Liver (tissue), 9 donors: ENCODE results near the gene MAP3K20. TPM values are rescaled to one million over a fixed set of nuclear protein-coding genes. Genes with fewer than 3 reads are reported as not detected.
A peak's percentile ranks its signal among the peaks of the same experiment; 100 is the strongest.

Experiments used
- DNase-seq: peaks from one replicate; pipeline ENCODE4 v3.0.0-alpha.2; 2017; ENCODE audit warnings: low spot score
- H3K27ac ChIP-seq, 2 donors: one replicate each; pipeline ENCODE4 v1.7.0; 2013; ENCODE audit warnings: inconsistent platforms in 2 of 2, low read length in 2 of 2, control low read depth in 1 of 2, low read depth in 1 of 2, mild to moderate bottlenecking in 1 of 2
- H3K27me3 ChIP-seq, 4 donors: one replicate each; pipeline versions ENCODE4 v1.6.1 to v1.7.0; 2013; ENCODE audit warnings: low read length in 3 of 4, inconsistent platforms in 1 of 4, mild to moderate bottlenecking in 1 of 4, moderate library complexity in 1 of 4; ENCODE audit not compliant: control insufficient read depth in 4 of 4, insufficient read depth in 4 of 4
- H3K36me3 ChIP-seq, 4 donors: one replicate each; pipeline versions ENCODE4 v1.6.1 to v1.7.0; 2013; ENCODE audit warnings: low read length in 3 of 4, mild to moderate bottlenecking in 3 of 4, low read depth in 1 of 4, moderate library complexity in 1 of 4; ENCODE audit not compliant: control insufficient read depth in 4 of 4, insufficient read depth in 3 of 4
- H3K4me1 ChIP-seq, 4 donors: one replicate each; pipeline versions ENCODE4 v1.6.1 to v1.7.0; 2013; ENCODE audit warnings: low read length in 3 of 4, mild to moderate bottlenecking in 3 of 4, moderate library complexity in 1 of 4; ENCODE audit not compliant: control insufficient read depth in 4 of 4, insufficient read depth in 4 of 4
- H3K4me3 ChIP-seq, 3 donors: one replicate each; pipeline versions ENCODE4 v1.6.1 to v1.7.0; 2013; ENCODE audit warnings: low read length in 3 of 3, control low read depth in 1 of 3, low read depth in 1 of 3, mild to moderate bottlenecking in 1 of 3
- H3K9ac ChIP-seq, 2 donors: one replicate each; pipeline ENCODE4 v1.7.0; 2013; ENCODE audit warnings: low read length in 2 of 2, mild to moderate bottlenecking in 2 of 2, moderate library complexity in 2 of 2, control low read depth in 1 of 2, low read depth in 1 of 2
- H3K9me3 ChIP-seq, 4 donors: one replicate each; pipeline versions ENCODE4 v1.6.1 to v1.7.0; 2013; ENCODE audit warnings: low read length in 3 of 4; ENCODE audit not compliant: control insufficient read depth in 4 of 4
- ATF3 ChIP-seq: IDR thresholded peaks from 2 replicates; pipeline ENCODE4 v1.6.1; 2016; ENCODE audit warnings: antibody characterized with exemption
- CTCF ChIP-seq: fragments of 150-350 bp; IDR thresholded peaks from 2 replicates; pipeline ENCODE4 v1.5.1; 2017; ENCODE audit warnings: improper control_type of control experiment, low read depth, low read length; ENCODE audit not compliant: missing input control
- EGR1 ChIP-seq, 2 donors: IDR thresholded peaks; 2 replicates each; pipeline ENCODE4 v1.6.1; 2016 to 2018; ENCODE audit warnings: antibody characterized with exemption in 2 of 2, low read depth in 2 of 2
- FOXA1 ChIP-seq: IDR thresholded peaks from 2 replicates; pipeline ENCODE4 v1.6.1; 2016; ENCODE audit warnings: antibody characterized with exemption
- GABPA ChIP-seq, 2 donors: IDR thresholded peaks in 1 of 2; conservative IDR thresholded peaks in 1 of 2; 2 replicates each; pipeline ENCODE4 v1.6.1; 2016; ENCODE audit warnings: antibody characterized with exemption in 2 of 2, mild to moderate bottlenecking in 1 of 2, moderate library complexity in 1 of 2
- HNF4A ChIP-seq, 2 donors: conservative IDR thresholded peaks; 2 replicates each; pipeline ENCODE4 v1.6.1; 2016; ENCODE audit warnings: antibody characterized with exemption in 2 of 2, mild to moderate bottlenecking in 2 of 2
- HNF4G ChIP-seq: IDR thresholded peaks from 2 replicates; pipeline ENCODE4 v1.6.1; 2016; ENCODE audit warnings: antibody characterized with exemption
- JUND ChIP-seq, 2 donors: IDR thresholded peaks; 2 replicates each; pipeline ENCODE4 v1.6.1; 2016; ENCODE audit warnings: antibody characterized with exemption in 2 of 2
- MAX ChIP-seq: IDR thresholded peaks from 2 replicates; pipeline ENCODE4 v1.6.1; 2016; ENCODE audit warnings: antibody characterized with exemption
- NR2F2 ChIP-seq: IDR thresholded peaks from 2 replicates; pipeline ENCODE4 v1.6.1; 2016; ENCODE audit warnings: antibody characterized with exemption
- RAD21 ChIP-seq, 2 donors: IDR thresholded peaks; 2 replicates each; pipeline ENCODE4 v1.6.1; 2016; ENCODE audit warnings: antibody characterized with exemption in 2 of 2, mild to moderate bottlenecking in 2 of 2
- REST ChIP-seq: IDR thresholded peaks from 2 replicates; pipeline ENCODE4 v1.6.1; 2016; ENCODE audit warnings: antibody characterized with exemption, mild to moderate bottlenecking
- RXRA ChIP-seq, 2 donors: IDR thresholded peaks; 2 replicates each; pipeline ENCODE4 v1.6.1; 2017 to 2018; ENCODE audit warnings: antibody characterized with exemption in 2 of 2, mild to moderate bottlenecking in 1 of 2
- SP1 ChIP-seq: IDR thresholded peaks from 2 replicates; pipeline ENCODE4 v1.6.1; 2018; ENCODE audit warnings: antibody characterized with exemption, mild to moderate bottlenecking
- TAF1 ChIP-seq: conservative IDR thresholded peaks from 2 replicates; pipeline ENCODE4 v1.6.1; 2016; ENCODE audit warnings: antibody characterized with exemption, mild to moderate bottlenecking
- YY1 ChIP-seq: IDR thresholded peaks from 2 replicates; pipeline ENCODE4 v1.6.1; 2016; ENCODE audit warnings: antibody characterized with exemption, mild to moderate bottlenecking
- ZBTB33 ChIP-seq: IDR thresholded peaks from 2 replicates; pipeline ENCODE4 v1.6.1; 2016; ENCODE audit warnings: antibody characterized with exemption
- WGBS: extraction: QIAGEN DNeasy Blood & Tissue Kit; methylation state at CpG from one replicate; pipeline ENCODE4 v1.1.7; 2013; 5-methylcytosine and 5-hydroxymethylcytosine counted together
- polyA plus RNA-seq, 2 donors: library from polyadenylated mRNA; stranded (reverse) in 1 of 2; unstranded in 1 of 2; fragments of 200-250 nt in 1 of 2; fragments of >200 nt in 1 of 2; fragmentation: Nextera tagmentation in 1 of 2; extraction: Ambion mirVana in 1 of 2; gene quantifications; one replicate each; pipeline versions ENCODE4 v1.2.1 to v1.2.3, GENCODE V29; 2013 to 2015
- total RNA-seq, 2 donors: library from RNA; depleted of rRNA; stranded (reverse); fragments of >200 nt; gene quantifications; one replicate each; pipeline ENCODE4 v1.2.3, GENCODE V29; 2014
- donor health status: healthy.
- donor health status: healthy.
- donor health status: healthy.
- donor health status: healthy.
- donor health status: healthy.

MAP3K20 gene
- total and polyA plus RNA-seq, 4 donors, result 9.1 to 22.6 (median 14.9) TPM

GRCh38 chr2:173058673-173059072 lies 17.0 kb upstream of the MAP3K20 start (continued):
- TF ChIP-seq TAF1, result no peak
- no peak for TF ChIP-seq EGR1 (IDR thresholded peaks at IDR 0.05; ENCODE audit: low read depth in 2 of 2)
- TF ChIP-seq ATF3, result no peak
- no peak for TF ChIP-seq ZBTB33
- no peak for TF ChIP-seq JUND (IDR thresholded peaks at IDR 0.05)
- no peak for TF ChIP-seq FOXA1

GRCh38 chr2:173059292-173059691 lies 16.4 kb upstream of the MAP3K20 start:
- no peak for TF ChIP-seq CTCF
- TF ChIP-seq MAX, result no peak
- TF ChIP-seq EGR1 (IDR thresholded peaks at IDR 0.05; ENCODE audit: low read depth in 2 of 2), result no peak
- TF ChIP-seq NR2F2, result no peak
- TF ChIP-seq ZBTB33, result no peak
- no peak for TF ChIP-seq FOXA1
- TF ChIP-seq SP1, result no peak
- TF ChIP-seq HNF4A (conservative IDR thresholded peaks at IDR 0.05), result no peak
- no peak for TF ChIP-seq GABPA (IDR thresholded peaks at IDR 0.05 in 1 of 2, conservative IDR thresholded peaks at IDR 0.05 in 1 of 2)
- TF ChIP-seq RXRA (IDR thresholded peaks at IDR 0.05), result no peak
- TF ChIP-seq REST, result no peak
- TF ChIP-seq HNF4G, result no peak
- TF ChIP-seq RAD21 (IDR thresholded peaks at IDR 0.05), result no peak
- TF ChIP-seq YY1, result no peak
- no peaks in the 10 kb centered on the region for H3K27me3 ChIP-seq
- no peak overlapping the region for H3K4me3 ChIP-seq
- peak overlapping the region; percentile 55 to 69 for H3K27ac ChIP-seq
- H3K9me3 ChIP-seq, result no peaks in the 10 kb centered on the region
- H3K4me1 ChIP-seq, result peaks cover 3 to 14% (median 9%) of the 10 kb centered on the region in 4 donors
- no peak for DNase-seq
- WGBS, result 94% methylated on average over 3 of the region's 3 CpGs
- H3K36me3 ChIP-seq, result no peaks in the 10 kb centered on the region
- H3K9ac ChIP-seq, result no peak overlapping the region
